Measurements from ENCODE around the gene DOC2B.
"Not testable (repeated sequence)": the region's sequence is repeated elsewhere in the genome, so short reads cannot be mapped to it uniquely, and the experiment has no call there.

GRCh38 chr17:206484-206883 lies 25.0 kb upstream of the DOC2B start:
- TF ChIP-seq CTCF (IDR thresholded peaks at IDR 0.05; ENCODE audit: low read depth, low read length); EZH2phosphoT487 (IDR thresholded peaks at IDR 0.05; ENCODE audit: low read depth): not testable (repeated sequence)
